Kidney glomerular epithelial cell (primary cell): ENCODE measurements around the gene SLC25A13.
"Not testable (repeated sequence)": the region's sequence is repeated elsewhere in the genome, so short reads cannot be mapped to it uniquely, and the experiment has no call there.

Experiments
- DNase-seq: peaks from one replicate; lab custom pipeline; 2025; lab: John Stamatoyannopoulos, UW

SLC25A13 gene

DNA sequence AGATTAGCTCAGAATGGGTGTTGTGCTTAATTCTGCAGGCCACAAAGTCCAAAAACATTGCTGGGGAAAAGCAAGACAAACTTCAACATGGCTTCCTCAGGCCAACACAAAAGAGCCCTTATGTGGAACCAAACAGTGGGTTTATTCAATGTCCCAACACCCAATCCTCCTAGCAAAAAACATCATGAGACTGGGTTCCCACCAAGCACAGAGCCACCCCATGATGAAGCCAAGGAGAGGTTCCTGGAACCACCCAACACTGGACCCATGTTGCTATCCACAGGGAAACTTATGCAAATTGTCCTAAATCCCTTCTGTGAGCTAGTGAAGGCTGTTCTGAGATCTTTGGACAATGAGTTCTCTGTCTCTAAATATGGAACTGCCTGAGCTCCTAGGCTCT, 24.0 kb downstream of the SLC25A13 start:
- DNase-seq: no peak

DNA sequence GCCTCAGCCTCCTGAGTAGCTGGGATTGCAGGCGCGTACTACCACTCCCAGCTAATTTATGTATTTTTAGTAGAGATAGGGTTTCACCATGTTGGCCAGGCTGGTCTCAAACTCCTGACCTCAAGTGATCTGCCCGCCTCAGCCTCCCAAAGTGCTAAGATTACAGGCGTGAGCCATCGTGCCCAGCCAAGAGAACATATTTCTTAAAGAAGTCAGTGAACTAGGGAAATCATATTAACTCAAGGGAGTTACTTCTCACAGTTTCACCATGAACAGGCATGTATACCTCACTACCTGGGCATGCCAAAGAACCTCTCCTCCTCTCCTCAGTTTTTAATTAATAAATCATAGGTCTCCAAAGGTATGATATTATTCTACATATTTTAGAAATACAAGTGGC, 24.5 kb downstream of the SLC25A13 start:
- DNase-seq: not testable (repeated sequence)

DNA sequence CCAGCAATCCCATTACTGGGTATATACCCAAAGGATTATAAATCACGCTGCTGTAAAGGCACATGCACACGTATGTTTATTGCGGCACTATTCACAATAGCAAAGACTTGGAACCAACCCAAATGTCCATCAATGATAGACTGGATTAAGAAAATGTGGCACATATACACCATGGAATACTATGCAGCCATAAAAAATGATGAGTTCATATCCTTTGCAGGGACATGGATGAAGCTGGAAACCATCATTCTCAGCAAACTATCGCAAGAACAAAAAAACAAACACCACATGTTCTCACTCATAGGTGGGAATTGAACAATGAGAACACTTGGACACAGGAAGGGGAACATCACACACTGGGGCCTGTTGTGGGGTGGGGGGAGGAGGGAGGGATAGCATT, 28.0 kb downstream of the SLC25A13 start:
- not testable (repeated sequence) for DNase-seq

DNA sequence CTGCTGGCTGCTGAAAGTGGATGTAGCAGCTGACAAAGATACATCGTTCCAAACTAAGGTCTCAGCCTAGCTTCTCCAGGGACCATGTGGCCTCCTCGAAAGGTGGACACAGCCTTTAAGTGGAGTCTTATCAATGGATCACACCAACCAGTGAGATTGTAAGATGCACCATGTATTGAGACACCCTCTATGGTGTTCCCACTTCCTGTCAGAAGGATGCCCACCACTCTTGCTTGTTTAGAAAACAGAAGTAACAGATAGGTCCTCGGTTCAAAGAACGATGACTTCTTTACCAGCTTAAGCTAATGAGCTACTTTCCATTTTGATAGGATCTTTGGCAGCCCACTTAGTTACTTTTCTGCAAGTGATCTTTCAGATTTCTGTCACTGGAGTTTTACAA, 34.3 kb downstream of the SLC25A13 start:
- DNase-seq: no peak

DNA sequence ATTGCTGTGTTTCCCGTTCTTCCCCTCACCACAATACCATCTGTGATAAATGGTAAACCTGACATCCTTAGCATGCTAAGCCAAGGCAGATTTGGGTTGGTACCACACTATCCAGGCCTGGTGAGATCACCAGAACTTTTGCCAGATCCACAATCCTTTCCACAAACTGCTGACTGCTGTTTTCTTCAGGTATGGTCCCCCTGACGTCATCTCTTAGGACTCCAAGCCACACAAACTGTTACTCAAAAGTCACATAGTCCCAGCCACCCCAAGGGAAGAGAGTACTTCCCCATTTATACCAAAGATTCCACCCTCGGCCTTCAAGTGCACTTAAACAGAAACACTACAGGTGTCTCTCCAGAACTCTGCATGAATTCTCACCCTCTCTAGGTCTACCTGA, 34.8 kb downstream of the SLC25A13 start:
- no peak for DNase-seq

DNA sequence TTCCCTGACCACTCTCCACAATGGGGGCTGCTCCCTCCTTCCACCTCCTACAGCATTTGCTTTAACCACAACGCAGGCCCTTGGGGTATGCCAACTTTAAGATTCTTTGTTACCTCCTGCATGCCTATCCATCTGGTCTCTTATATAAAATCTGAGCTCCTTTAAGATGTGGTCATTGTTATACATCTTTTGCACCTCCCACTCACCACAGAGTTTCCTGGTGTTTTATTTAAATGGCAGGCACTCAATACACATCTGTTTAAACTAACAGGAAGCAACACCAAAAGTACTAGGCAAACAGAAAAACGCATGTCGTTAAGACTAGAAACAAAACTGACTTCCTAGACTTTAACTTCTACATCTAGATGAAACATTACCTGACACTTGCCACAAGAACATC, 36.3 kb downstream of the SLC25A13 start:
- no peak for DNase-seq

DNA sequence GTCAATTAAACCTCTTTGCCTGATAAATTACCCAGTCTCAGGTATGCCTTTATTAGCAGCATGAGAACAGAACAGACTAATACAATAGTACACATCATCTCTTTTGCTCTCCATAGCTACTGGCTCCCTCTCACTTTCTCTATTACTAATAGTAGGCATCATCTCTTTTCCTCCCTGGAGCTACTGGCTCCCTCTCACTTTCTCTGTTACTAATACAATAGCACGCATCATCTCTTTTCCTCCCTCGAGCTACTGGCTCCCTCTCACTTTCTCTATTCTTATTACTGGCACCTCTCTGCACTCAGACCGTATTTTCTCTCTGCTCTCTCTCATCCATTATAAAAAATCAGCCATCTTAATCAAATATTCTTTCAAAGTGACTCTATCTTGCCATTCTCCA, 37.1 kb downstream of the SLC25A13 start:
- DNase-seq: no peak

DNA sequence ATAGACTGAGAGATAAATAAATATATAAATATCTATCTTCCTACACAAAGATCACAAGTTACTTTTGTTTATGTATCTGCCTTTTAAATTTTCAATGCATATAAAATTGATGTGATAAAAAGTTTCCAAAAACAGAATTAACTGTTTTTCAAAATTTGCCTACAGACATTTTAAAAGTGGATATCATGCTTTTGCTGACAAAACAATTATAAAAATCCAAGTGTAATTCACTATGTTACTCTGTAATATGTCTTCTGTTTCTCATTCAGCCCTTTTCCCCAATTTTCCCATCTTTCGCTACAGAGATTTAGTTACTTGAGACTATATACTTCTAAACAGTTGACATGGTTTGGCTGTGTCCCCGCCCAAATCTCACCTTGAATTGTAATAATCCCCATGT, 37.7 kb downstream of the SLC25A13 start:
- no peak for DNase-seq

DNA sequence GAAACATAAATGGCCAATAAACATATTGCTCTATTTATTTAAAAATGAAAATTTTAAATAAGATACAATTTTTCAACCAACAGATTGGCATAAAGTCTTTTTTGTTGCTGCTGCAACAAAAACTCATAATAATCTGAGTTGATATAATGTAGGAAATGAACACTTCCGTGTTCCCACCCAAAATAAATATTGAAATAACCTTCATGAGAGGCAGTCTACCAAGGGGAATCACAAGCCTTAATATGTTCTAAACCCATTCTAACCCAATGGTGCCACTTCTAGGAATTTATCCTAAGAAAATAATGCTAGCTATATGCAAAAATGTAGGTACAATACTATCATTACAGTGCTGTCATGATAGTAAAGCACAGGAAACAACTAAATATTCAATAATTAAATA, 39.1 kb downstream of the SLC25A13 start:
- DNase-seq: no peak

DNA sequence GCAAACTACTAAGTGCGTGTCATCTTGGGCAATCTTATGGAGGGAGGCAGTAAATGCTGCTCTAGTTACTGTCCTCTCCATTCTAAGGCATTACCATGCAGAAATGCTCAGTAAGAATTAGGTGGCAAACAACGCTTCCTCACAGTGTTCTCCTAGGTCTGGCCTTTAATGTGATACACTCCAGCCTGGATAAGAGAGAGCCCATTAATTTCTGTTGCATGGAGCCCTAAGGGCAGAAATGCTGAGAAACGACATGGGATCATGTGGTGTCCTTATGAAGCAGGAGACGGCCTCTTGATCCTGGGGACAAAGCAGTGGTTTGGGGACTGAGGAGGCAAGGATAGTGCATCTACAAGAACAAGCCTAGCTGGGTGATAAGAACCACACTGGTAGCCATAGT, 44.0 kb downstream of the SLC25A13 start:
- DNase-seq: no peak

DNA sequence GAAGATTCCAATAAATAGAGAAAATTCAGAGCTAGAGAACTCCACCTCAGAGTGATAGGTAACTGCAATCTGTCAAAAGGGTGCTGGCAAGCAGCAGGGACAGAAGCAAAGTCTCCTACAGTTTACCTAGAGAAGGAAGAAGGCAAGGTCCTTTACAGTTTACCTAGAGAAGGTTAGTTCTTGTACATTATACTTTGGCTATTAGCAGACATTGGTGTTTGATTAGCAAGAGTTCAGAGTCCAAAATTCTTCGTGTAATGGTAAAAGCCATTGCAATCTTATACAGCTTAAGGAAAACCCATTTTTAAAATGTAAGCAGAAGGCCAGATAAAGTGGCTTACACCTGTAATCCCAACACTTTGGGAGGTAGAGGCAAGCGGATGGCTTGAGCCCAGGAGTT, 45.9 kb downstream of the SLC25A13 start:
- no peak for DNase-seq

DNA sequence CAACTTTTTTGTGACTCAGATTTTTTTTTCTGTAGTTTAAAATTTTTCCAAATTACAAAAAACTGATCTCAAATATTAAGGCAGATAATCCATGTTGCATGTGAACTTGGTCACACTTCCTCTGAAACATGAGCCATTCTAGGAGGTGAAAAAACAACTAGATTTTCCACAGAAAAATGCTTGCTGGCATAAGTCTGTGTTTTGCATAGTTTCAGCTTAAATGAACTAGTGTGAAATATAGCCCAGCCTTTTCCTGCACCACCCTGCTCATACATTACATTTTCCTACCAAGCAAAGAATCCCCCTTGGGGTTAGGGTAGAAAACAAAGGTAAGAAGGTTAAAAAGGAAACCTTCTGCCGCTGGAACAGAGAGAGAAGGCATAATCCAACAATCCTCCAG, 48.2 kb downstream of the SLC25A13 start:
- no peak for DNase-seq

DNA sequence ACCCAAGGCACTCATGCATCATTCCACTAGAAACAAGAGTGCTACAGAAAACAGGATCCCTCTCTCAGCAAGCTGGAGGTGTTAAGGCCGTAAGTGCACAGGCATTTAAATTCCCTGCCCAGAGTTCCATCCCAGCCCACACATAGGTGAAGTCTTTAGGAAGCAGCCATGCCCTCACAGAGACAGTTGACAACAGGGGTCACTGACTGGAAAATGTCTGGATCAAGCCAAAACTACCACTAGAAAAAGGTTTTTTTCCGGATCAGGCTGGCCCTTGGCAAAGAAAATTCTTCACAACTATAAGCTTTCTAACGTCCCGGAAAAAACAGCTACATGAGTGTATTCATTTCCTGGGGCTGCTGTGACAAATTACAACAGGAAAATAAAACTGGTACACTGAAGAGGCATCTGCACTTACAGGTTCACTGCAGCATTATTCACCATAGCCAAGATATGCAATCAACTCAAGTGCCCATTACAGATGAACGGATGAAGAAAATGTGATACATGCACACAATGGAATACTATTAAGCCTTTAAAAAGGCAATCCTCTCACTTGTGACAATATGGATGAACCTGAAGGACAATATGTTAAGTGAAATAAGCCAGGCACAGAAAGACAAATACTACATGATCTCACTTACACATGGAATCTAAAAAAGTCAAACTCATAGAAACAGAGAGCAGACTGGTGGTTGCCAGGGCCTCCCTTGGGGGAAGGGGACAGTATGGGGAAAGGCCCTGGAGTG, 52.5 kb downstream of the SLC25A13 start:
- no peak for DNase-seq

DNA sequence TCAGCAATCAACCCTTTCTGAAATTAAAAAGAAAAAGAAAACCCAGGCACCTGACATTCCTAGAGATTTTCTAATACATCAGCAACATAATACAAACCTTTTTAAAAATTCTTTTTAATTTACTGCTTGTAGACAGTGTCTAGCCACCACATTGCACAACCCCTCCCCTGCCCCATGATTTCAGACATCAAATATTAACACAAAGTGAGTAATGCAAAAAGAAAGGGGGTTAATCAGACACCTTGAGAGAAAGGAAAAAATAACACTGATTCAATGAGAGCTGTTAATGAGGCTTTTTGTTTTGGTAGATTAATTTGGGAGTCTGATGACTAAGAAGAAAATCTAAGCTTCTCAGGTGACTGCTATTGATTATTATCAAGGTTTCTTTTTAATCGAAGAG, 55.3 kb downstream of the SLC25A13 start:
- peak; percentile 36 for DNase-seq

DNA sequence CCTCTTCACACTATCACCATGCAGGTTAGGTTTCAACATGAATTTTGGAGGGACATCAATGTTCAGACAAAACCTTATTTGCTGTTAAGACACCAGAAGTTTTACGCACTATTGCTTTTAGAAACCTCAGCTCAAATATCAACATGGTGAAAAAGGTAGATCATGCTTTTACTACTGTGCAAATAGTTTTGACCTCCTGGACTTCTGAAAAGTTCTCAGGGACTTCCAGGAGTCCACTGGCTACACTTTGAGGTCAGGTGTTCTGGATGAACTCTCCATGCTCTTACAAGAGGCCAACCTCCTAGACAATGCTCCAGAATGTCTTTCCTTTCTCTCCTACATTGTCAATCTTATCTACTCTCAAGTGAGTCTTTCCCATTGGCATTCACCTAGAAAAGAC, 55.9 kb downstream of the SLC25A13 start:
- DNase-seq: no peak

DNA sequence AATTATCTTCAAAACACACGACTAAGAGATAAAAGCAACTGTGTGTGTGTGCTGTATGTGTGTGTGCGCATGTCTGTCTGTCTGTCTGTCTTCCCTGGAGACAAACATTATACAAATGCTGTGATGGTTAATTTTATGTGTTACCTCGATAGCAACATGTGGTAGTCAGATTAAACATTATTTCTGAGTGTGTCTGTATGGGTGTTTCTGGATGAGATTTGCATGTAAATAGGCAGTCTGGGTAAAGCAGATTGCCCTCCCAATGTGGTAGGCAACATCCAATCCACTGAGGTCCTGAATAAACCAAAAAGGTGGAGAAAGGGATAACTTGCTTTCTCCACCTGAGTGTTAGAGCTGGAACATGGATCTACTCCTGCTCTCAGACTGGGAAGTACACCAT, 67.9 kb downstream of the SLC25A13 start:
- no peak for DNase-seq

DNA sequence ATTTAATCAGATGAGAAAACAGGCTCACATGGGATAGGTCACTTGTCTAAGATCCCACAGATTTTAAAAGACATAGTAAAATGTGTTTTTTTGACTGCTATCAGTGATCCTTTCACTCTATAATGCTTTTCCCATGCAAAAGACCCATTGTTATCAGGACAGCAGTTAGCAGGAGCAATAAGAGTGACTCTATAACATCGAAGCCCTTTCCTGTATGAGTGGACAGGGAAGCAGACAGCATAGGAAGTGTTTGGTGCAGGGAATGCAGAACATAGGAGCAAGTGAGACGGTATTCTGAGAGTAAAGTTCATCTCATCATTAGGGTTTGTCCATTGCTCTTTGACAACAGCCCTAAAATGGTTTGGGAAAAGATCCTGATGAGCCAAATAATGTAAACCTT, 68.5 kb downstream of the SLC25A13 start:
- DNase-seq: no peak

DNA sequence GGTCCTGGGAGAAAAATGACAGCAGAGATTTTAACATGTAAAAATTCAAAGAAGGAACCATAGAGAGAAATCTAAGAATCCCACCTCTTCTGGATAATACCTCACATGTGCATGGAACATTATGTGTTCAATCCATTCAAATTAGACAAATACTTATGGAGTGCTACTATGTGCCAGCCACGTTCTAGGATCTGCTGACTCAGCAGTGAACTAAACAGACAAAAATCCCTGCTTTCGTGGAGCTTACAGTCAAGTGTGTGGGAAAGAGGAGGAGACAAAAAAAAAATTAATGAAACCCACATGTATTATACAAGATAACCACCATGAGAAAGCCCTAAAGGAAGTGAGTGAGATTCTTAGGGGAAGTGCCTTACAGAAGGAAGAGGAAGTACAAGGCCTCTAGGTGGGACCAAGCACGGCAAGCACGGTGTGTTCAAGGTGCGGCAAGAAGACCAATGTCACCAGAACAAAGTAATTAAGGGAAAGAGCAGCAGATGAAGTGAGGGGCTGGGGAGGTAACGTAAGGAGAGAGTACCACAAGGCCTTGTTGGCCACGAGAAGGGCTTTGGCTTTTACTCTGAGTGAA, 71.0 kb downstream of the SLC25A13 start:
- no peak for DNase-seq

DNA sequence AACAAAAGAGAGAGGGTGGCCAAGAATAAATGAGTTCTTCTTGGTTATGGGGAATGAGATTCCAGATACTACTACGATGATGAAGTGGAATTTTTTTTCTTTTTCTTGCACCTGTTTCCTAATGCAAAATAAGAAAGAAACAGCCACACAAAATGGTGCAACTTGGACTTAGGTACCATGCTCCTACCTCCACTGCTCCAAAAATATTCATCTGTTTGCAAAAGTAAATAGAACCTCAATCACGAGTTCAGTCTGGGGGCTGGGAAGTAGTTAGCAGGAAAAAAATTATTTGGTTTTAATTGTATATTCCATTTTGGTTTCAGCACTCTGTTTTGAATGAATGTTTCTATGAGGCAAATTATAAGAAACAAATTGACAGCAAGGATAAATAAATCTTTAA, 73.5 kb downstream of the SLC25A13 start:
- DNase-seq: no peak

DNA sequence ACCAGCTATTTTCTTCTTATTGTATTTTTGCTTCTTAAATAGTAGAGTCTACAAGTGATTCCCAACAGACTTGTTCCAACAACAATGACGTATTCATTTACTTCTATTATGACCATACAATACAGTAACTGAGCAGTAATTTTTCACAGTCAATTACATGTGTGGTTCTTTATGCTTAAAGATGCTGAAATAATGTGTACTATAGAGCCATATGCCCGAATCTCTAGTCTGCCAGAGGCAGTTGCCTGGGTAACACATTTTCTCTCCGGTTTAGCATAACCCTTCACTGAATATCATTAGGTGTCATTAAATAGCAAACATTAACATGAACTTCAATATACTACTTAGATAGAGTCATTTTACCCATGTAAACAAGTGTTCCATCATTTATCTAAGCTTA, 75.0 kb downstream of the SLC25A13 start:
- DNase-seq: no peak

DNA sequence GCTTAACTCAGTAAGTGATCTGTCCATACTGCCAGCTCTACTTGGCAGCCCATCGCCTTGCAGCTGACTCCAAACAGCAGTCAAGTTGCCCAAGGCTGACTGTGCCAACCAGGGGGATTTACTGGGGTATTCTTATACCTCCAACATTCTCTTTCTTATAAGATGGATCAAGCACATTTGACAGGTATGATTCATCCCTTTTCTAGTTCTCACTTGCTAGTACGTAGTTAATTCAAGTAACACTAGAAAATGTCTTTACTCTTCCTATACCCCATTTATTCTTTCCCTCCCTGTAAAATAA, 77.0 kb downstream of the SLC25A13 start:
- no peak for DNase-seq

DNA sequence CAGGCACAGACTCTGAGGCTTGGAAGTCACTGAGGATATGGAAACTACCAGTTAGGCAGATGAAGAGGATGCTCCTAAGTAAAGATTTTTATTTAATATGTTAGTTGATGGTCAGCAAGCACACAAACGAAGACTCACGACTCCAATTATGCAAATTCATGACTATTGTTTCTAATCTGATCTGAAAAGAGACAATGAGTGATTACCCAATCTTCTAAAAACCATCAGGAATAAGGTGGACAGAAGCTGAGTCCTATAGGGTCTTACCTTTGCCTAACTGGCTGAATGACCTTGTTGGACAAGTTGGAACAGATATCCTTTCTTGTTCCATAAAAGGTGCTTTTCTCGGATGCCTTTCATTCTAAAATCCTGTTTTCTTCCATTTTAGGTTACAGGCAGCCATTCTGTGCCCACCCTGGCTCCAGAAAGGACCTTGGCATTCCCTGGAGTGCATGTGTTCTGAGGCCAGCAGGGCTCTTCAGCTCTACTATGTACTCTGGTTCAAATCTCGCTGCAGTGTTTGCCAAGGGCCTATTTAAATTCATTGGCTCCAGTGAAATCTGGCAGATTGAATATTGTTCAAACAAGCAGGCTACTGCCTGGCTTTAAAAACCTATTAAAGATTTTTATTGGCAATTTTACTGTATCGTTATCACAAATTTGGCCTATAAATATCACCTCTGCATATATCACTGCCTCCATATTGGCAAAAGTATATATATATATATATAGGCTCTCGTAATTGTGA, 77.5 kb downstream of the SLC25A13 start:
- no peak for DNase-seq

DNA sequence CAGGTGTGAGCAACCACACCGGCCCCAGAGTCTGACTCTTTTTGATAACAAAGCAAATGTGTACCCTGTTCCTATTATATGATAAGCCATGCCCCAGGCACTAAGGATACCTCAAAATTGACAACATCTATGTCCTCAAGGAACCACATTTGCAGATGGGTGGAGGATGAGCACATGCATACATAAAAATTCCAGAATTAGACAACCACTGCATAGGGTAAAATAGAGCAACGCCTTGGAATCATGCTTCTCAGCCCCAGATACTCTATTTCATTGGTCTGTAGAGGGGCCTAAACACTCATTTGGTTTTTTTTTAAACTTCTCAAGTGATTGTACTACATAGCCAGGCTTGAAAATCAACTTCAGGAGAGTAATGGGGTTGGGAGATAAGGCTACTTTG, 78.7 kb downstream of the SLC25A13 start:
- DNase-seq: no peak

DNA sequence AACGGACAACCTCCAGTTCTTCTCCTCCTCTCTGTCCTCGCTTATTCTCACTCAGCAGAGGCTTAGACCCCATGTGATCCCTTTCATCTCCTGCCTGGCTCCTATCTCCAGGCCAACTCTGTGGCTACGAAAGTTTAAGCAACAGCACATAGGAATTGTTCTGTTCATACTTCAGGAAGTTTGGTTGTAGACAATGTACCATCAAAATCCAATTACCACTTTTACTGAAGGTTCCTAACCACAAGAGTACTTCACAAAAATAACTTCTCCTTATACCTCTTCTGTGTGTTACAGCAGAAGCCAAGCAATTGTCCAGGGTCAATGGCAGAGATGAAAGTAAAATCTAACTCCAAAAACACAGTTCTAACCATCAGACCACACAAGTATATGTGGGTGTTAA, 80.0 kb downstream of the SLC25A13 start:
- no peak for DNase-seq
